Activated T-helper 1 cell treated with anti-CD3 and anti-CD28 coated beads, Interleukin-12 subunit alpha, Interleukin-12 subunit beta, Interleukin-2, Interleukin-4 antibody, amounts not matched to agents 30 ng/mL and 10 ng/mL and 1 ng/mL, durations not matched to agents 14 hours and 24 hours and 36 hours (primary cell): ENCODE data around the gene ABI3BP. TPM values are rescaled to one million over a fixed set of nuclear protein-coding genes. Genes with fewer than 3 reads are reported as not detected.
"Not testable (repeated sequence)": the region's sequence is repeated elsewhere in the genome, so short reads cannot be mapped to it uniquely, and the experiment has no call there.

Experiments
- DNase-seq: peaks from one replicate; pipeline ENCODE4 v3.0.0; 2021; ENCODE audit warnings: low spot score
- H3K27ac Mint-ChIP-seq: one replicate; pipeline ENCODE4 v1.8.0; 2021; ENCODE audit warnings: mild to moderate bottlenecking, mixed read lengths
- H3K27me3 Mint-ChIP-seq: one replicate; pipeline ENCODE4 v1.8.0; 2022; ENCODE audit warnings: mild to moderate bottlenecking, moderate library complexity, mixed read lengths; ENCODE audit not compliant: insufficient read depth
- H3K36me3 Mint-ChIP-seq: one replicate; pipeline ENCODE4 v1.8.0; 2021; ENCODE audit warnings: low read depth, mixed read lengths
- H3K4me1 Mint-ChIP-seq: one replicate; pipeline ENCODE4 v1.8.0; 2021; ENCODE audit warnings: low read depth, mixed read lengths
- H3K4me3 Mint-ChIP-seq: one replicate; pipeline ENCODE4 v1.8.0; 2021; ENCODE audit warnings: mild to moderate bottlenecking, moderate library complexity, mixed read lengths
- H3K9me3 Mint-ChIP-seq: one replicate; pipeline ENCODE4 v1.8.0; 2021; ENCODE audit warnings: mixed read lengths
- intact Hi-C: fragments of 100-400 bp; cut with micrococcal nuclease; formaldehyde crosslinking; loops from one replicate; pipeline ENCODE4 v1.15.1; 2024
- total RNA-seq: library from RNA; stranded (reverse); gene quantifications from 2 replicates; pipeline ENCODE4 v1.2.3, GENCODE V29; 2022

The ABI3BP gene
- total RNA-seq, 1 donor from 2014 or later, result not detected

GRCh38 chr3:100954199-100954935, 38.9 kb downstream of the ABI3BP start:
- intact Hi-C loops, result no loop called here
- no peak overlapping the region for H3K4me3 Mint-ChIP-seq
- H3K27ac Mint-ChIP-seq, result no peak overlapping the region
- DNase-seq, result no peak
- peaks cover 4% of the 10 kb centered on the region for H3K9me3 Mint-ChIP-seq
- no peaks in the 10 kb centered on the region for H3K4me1 Mint-ChIP-seq
- no peaks in the 10 kb centered on the region for H3K36me3 Mint-ChIP-seq
- H3K27me3 Mint-ChIP-seq, result peaks cover 2% of the 10 kb centered on the region

GRCh38 chr3:100953103-100953502, 40.1 kb downstream of the ABI3BP start:
- Mint-ChIP-seq H3K27ac (no peak overlapping the region), H3K4me1 (no peaks in the 10 kb centered on the region), H3K36me3 (no peaks in the 10 kb centered on the region), H3K27me3 (peaks cover 2% of the 10 kb centered on the region), H3K9me3 (no peaks in the 10 kb centered on the region), H3K4me3 (no peak overlapping the region)
- DNase-seq, result no peak
- intact Hi-C loops, result no loop called here

- no peak for DNase-seq
- Mint-ChIP-seq H3K9me3 (no peaks in the 10 kb centered on the region), H3K4me1 (no peaks in the 10 kb centered on the region), H3K27ac (no peak overlapping the region), H3K36me3 (no peaks in the 10 kb centered on the region), H3K4me3 (no peak overlapping the region), H3K27me3 (peaks cover 2% of the 10 kb centered on the region)
- intact Hi-C loops, result no loop called here
These were observed 46.1 kb downstream of the ABI3BP start for GRCh38 chr3:100947119-100947518.

- H3K4me1 Mint-ChIP-seq, H3K9me3 Mint-ChIP-seq, H3K4me3 Mint-ChIP-seq, H3K36me3 Mint-ChIP-seq, DNase-seq, intact Hi-C loops, H3K27me3 Mint-ChIP-seq, H3K27ac Mint-ChIP-seq: not testable (repeated sequence)
These were observed 47.1 kb downstream of the ABI3BP start for GRCh38 chr3:100946096-100946495.

GRCh38 chr3:100941451-100941850, 51.8 kb downstream of the ABI3BP start:
- Mint-ChIP-seq H3K27me3 (no peaks in the 10 kb centered on the region), H3K4me1 (no peaks in the 10 kb centered on the region), H3K27ac (no peak overlapping the region), H3K4me3 (no peak overlapping the region), H3K36me3 (no peaks in the 10 kb centered on the region), H3K9me3 (no peaks in the 10 kb centered on the region)
- intact Hi-C loops, result no loop called here
- no peak for DNase-seq

GRCh38 chr3:100941041-100941440, 52.2 kb downstream of the ABI3BP start:
- Mint-ChIP-seq H3K36me3 (no peaks in the 10 kb centered on the region), H3K9me3 (no peaks in the 10 kb centered on the region), H3K4me3 (no peak overlapping the region), H3K4me1 (no peaks in the 10 kb centered on the region), H3K27me3 (no peaks in the 10 kb centered on the region), H3K27ac (no peak overlapping the region)
- intact Hi-C loops, result no loop called here
- DNase-seq, result no peak

- intact Hi-C loops, result no loop called here
- Mint-ChIP-seq H3K4me3 (no peak overlapping the region), H3K36me3 (no peaks in the 10 kb centered on the region), H3K27ac (no peak overlapping the region), H3K27me3 (no peaks in the 10 kb centered on the region), H3K9me3 (no peaks in the 10 kb centered on the region), H3K4me1 (no peaks in the 10 kb centered on the region)
- DNase-seq, result no peak
These were observed 56.3 kb downstream of the ABI3BP start for GRCh38 chr3:100936931-100937330.

GRCh38 chr3:100932491-100932890, 60.7 kb downstream of the ABI3BP start:
- no peaks in the 10 kb centered on the region for H3K4me1 Mint-ChIP-seq
- peaks cover 2% of the 10 kb centered on the region for H3K27me3 Mint-ChIP-seq
- DNase-seq, result no peak
- H3K9me3 Mint-ChIP-seq, result no peaks in the 10 kb centered on the region
- no peak overlapping the region for H3K4me3 Mint-ChIP-seq
- no peaks in the 10 kb centered on the region for H3K36me3 Mint-ChIP-seq
- no peak overlapping the region for H3K27ac Mint-ChIP-seq
- intact Hi-C loops, result no loop called here

GRCh38 chr3:100928638-100929428, 64.4 kb downstream of the ABI3BP start:
- Mint-ChIP-seq H3K36me3 (no peaks in the 10 kb centered on the region), H3K4me1 (no peaks in the 10 kb centered on the region), H3K27me3 (peaks cover 2% of the 10 kb centered on the region), H3K27ac (no peak overlapping the region), H3K9me3 (no peaks in the 10 kb centered on the region), H3K4me3 (no peak overlapping the region)
- DNase-seq, result no peak
- intact Hi-C loops, result no loop called here

GRCh38 chr3:100927775-100928174, 65.4 kb downstream of the ABI3BP start:
- Mint-ChIP-seq H3K4me3 (no peak overlapping the region), H3K27ac (no peak overlapping the region), H3K27me3 (peaks cover 5% of the 10 kb centered on the region), H3K4me1 (no peaks in the 10 kb centered on the region), H3K36me3 (no peaks in the 10 kb centered on the region), H3K9me3 (no peaks in the 10 kb centered on the region)
- intact Hi-C loops, result no loop called here
- DNase-seq, result no peak

GRCh38 chr3:100915706-100916495, 77.3 kb downstream of the ABI3BP start:
- no peaks in the 10 kb centered on the region for H3K4me1 Mint-ChIP-seq
- no peaks in the 10 kb centered on the region for H3K36me3 Mint-ChIP-seq
- no peaks in the 10 kb centered on the region for H3K9me3 Mint-ChIP-seq
- peaks cover 5% of the 10 kb centered on the region for H3K27me3 Mint-ChIP-seq
- no peak overlapping the region for H3K27ac Mint-ChIP-seq
- no peak overlapping the region for H3K4me3 Mint-ChIP-seq
- DNase-seq, result no peak
- intact Hi-C loops, result no loop called here

GRCh38 chr3:100913870-100914648, 79.2 kb downstream of the ABI3BP start:
- intact Hi-C loops, result no loop called here
- H3K27me3 Mint-ChIP-seq, result peaks cover 6% of the 10 kb centered on the region
- H3K4me3 Mint-ChIP-seq, result no peak overlapping the region
- H3K4me1 Mint-ChIP-seq, result no peaks in the 10 kb centered on the region
- H3K27ac Mint-ChIP-seq, result no peak overlapping the region
- H3K9me3 Mint-ChIP-seq, result no peaks in the 10 kb centered on the region
- H3K36me3 Mint-ChIP-seq, result no peaks in the 10 kb centered on the region
- no peak for DNase-seq
